K562 (cell line): Measurements from ENCODE around the gene TMEM135. TPM values are rescaled to one million over a fixed set of nuclear protein-coding genes. Genes with fewer than 3 reads are reported as not detected.

Source experiments
- ATAC-seq: fragments of 200-7000 bp; cut with Tn5 transposase; 3 replicates; pipeline ENCODE4 v1.9.1; 2020; ENCODE audit warnings: moderate library complexity
- BruUV-seq: library from RNA; stranded (reverse); fragments of 400-500 nt; replicated peaks from 2 replicates; lab custom pipeline; 2021; lab: Mats Ljungman, UMichigan
- CTCF ChIA-PET: fragments of 300-600 bp; formaldehyde crosslinking; extraction: SDS; loops from one replicate; lab custom pipeline; 2021; ENCODE audit warnings: low intra/inter-chr PET ratio; lab: Yijun Ruan, JAX
- POLR2A ChIA-PET: fragments of 300-600, 350-650 bp; sonication (Branson Sonifier 250); formaldehyde crosslinking; extraction: SDS; loops from one replicate; lab custom pipeline; 2021; ENCODE audit warnings: antibody characterized with exemption, inconsistent platforms; lab: Yijun Ruan, JAX
- DNase-seq, 4 experiments: peaks; one replicate each; pipeline versions ENCODE4 v3.0.0 to v3.0.0-alpha.2; 2011 to 2018; ENCODE audit warnings: low spot score in 3 of 4, mixed read lengths in 3 of 4; ENCODE audit errors: extremely low read depth in 1 of 4
- FAIRE-seq: peaks from 2 replicates; lab custom pipeline; 2011; peaks lifted over from hg19 to GRCh38; lab: Jason Lieb, UNC
- H2AFZ ChIP-seq: 2 replicates; pipeline ENCODE4 v1.6.0; 2011; ENCODE audit warnings: low read depth, low read length, control low read depth, inconsistent platforms
- H3K27ac ChIP-seq: fragments of 200-600 bp; 3 replicates; pipeline ENCODE4 v1.8.0; 2011; ENCODE audit warnings: low read depth, mild to moderate bottlenecking, control low read depth, inconsistent platforms, low read length, moderate library complexity, mixed read lengths; ENCODE audit errors: extremely low read depth
- H3K27me3 ChIP-seq, 2 experiments: fragments of 300-600 bp in 1 of 2; 2 replicates in 1 of 2; 3 replicates in 1 of 2; pipeline versions ENCODE4 v1.6.0 to v1.8.0; 2011; ENCODE audit warnings: inconsistent platforms in 2 of 2, low read length in 2 of 2, mild to moderate bottlenecking in 1 of 2, mixed read lengths in 1 of 2, moderate library complexity in 1 of 2; ENCODE audit not compliant: control insufficient read depth in 2 of 2, insufficient read depth in 2 of 2
- H3K36me3 ChIP-seq: fragments of 300-600 bp; 3 replicates; pipeline ENCODE4 v1.8.0; 2011; ENCODE audit warnings: mild to moderate bottlenecking, low read length, inconsistent platforms; ENCODE audit not compliant: control insufficient read depth, insufficient read depth
- H3K4me1 ChIP-seq, 2 experiments: fragments of 200-600 bp in 1 of 2; replicated peaks in 1 of 2; 2 replicates in 1 of 2; 3 replicates in 1 of 2; pipeline versions ENCODE4 v1.5.1 to v1.8.0; 2011; ENCODE audit warnings: inconsistent platforms in 2 of 2, low read length in 2 of 2, mild to moderate bottlenecking in 1 of 2, mixed read lengths in 1 of 2, moderate library complexity in 1 of 2; ENCODE audit not compliant: control insufficient read depth in 2 of 2, insufficient read depth in 2 of 2
- H3K4me2 ChIP-seq: 2 replicates; pipeline ENCODE4 v1.6.1; 2011; ENCODE audit warnings: low read length, control low read depth, inconsistent platforms, mixed read lengths; ENCODE audit not compliant: insufficient read depth
- H3K4me3 ChIP-seq: fragments of 200-600 bp; sonication (generic), shearing (Covaris generic); 2 replicates; pipeline ENCODE4 v1.5.1; 2016; ENCODE audit warnings: control low read depth, inconsistent platforms
- H3K79me2 ChIP-seq: fragments of 200-600 bp; 3 replicates; pipeline ENCODE4 v1.8.0; 2011; ENCODE audit warnings: low read length, inconsistent platforms; ENCODE audit not compliant: control insufficient read depth, insufficient read depth
- H3K9ac ChIP-seq, 2 experiments: 2 replicates each; pipeline versions ENCODE4 v1.6.0 to v1.6.1; 2011; ENCODE audit warnings: low read depth in 2 of 2, low read length in 2 of 2, control low read depth in 1 of 2, inconsistent platforms in 1 of 2, mild to moderate bottlenecking in 1 of 2, mixed read lengths in 1 of 2; ENCODE audit not compliant: insufficient read depth in 1 of 2
- H3K9me1 ChIP-seq: one replicate; pipeline ENCODE4 v1.6.0; 2011; ENCODE audit warnings: inconsistent platforms, mild to moderate bottlenecking, low read length, moderate library complexity; ENCODE audit not compliant: control insufficient read depth, insufficient read depth
- H3K9me3 ChIP-seq: replicated peaks from 2 replicates; pipeline ENCODE4 v1.5.1; 2011; ENCODE audit warnings: low read depth, low read length, inconsistent platforms; ENCODE audit not compliant: control insufficient read depth, insufficient read depth
- H4K20me1 ChIP-seq: replicated peaks from 2 replicates; pipeline ENCODE4 v1.6.1; 2011; ENCODE audit warnings: low read length, inconsistent platforms, mixed read lengths; ENCODE audit not compliant: control insufficient read depth, insufficient read depth
- ADNP ChIP-seq: fragments of 200-800 bp; sonication (Bioruptor generic); IDR thresholded peaks from 2 replicates; pipeline ENCODE4 v1.6.1; 2016; ENCODE audit warnings: missing genetic modification characterization, missing compliant biosample characterization
- FOXM1 ChIP-seq, 2 experiments: fragments of 450-650 bp in 1 of 2; sonication (generic) in 1 of 2; formaldehyde crosslinking in 1 of 2; IDR thresholded peaks; 2 replicates each; pipeline versions ENCODE4 v1.6.1 to v1.9.0; 2017 to 2022; ENCODE audit warnings: low read depth in 2 of 2, mild to moderate bottlenecking in 2 of 2, missing genetic modification reagents in 1 of 2, moderate library complexity in 1 of 2
- GABPB1 ChIP-seq: sonication (generic); formaldehyde crosslinking; IDR thresholded peaks from 2 replicates; pipeline ENCODE4 v1.8.0; 2022; ENCODE audit warnings: mild to moderate bottlenecking, missing genetic modification reagents
- L3MBTL2 ChIP-seq: fragments of 450-650 bp; IDR thresholded peaks from 2 replicates; pipeline ENCODE4 v1.6.1; 2016; ENCODE audit warnings: mild to moderate bottlenecking, moderate library complexity
- NFE2 ChIP-seq: IDR thresholded peaks from 2 replicates; pipeline ENCODE4 v1.6.1; 2014; ENCODE audit warnings: antibody characterized with exemption, low read depth
- SMARCE1 ChIP-seq: fragments of 450-650 bp; IDR thresholded peaks from 2 replicates; pipeline ENCODE4 v1.7.1; 2016; ENCODE audit warnings: mild to moderate bottlenecking
- ZNF197 ChIP-seq: fragments of 200-800 bp; sonication (Bioruptor generic); IDR thresholded peaks from 2 replicates; pipeline ENCODE4 v1.6.1; 2016; ENCODE audit warnings: low read depth, missing genetic modification characterization, missing compliant biosample characterization
- ZNF316 ChIP-seq: fragments of 450-650 bp; IDR thresholded peaks from 2 replicates; pipeline ENCODE4 v1.6.1; 2016
- ZNF695 ChIP-seq: fragments of 450-650 bp; formaldehyde crosslinking; IDR thresholded peaks from 2 replicates; pipeline ENCODE4 v1.4.0; 2020; ENCODE audit warnings: mild to moderate bottlenecking, moderate library complexity
- WGBS: fragments of 100-300 bp; shearing (Covaris generic); methylation state at CpG from one replicate; pipeline ENCODE4 v1.1.6; 2016; ENCODE audit warnings: low coverage, mixed read lengths; ENCODE audit not compliant: insufficient coverage; ENCODE audit errors: missing lambda C conversion rate; 5-methylcytosine and 5-hydroxymethylcytosine counted together
- in situ Hi-C: fragments of 300-500 bp; cut with MboI; formaldehyde crosslinking; loops from 4 replicates; pipeline ENCODE4 v1.15.0; 2018; ENCODE audit warnings: inconsistent platforms, mixed read lengths
- intact Hi-C: fragments of 100-400 bp; cut with micrococcal nuclease; formaldehyde crosslinking; loops from 2 replicates; pipeline ENCODE4 v1.14.2; 2022
- polyA plus RNA-seq, 8 experiments: library from polyadenylated mRNA; depleted of rRNA in 4 of 8; stranded (reverse) in 5 of 8; unstranded in 3 of 8; fragments of >200 nt; fragmentation: Nextera tagmentation in 2 of 8; fragmentation: Illumina TruSeq in 1 of 8; extraction: Ambion mirVana in 2 of 8; extraction: Trizol in 1 of 8; gene quantifications; 2 replicates each; pipeline versions ENCODE4 v1.2.1 to v1.2.3, GENCODE V29; 2011 to 2014; ENCODE audit warnings: inconsistent platforms in 1 of 8, missing spikeins in 1 of 8
- total RNA-seq, 7 experiments: library from RNA; depleted of rRNA in 6 of 7; stranded (reverse); fragments of >200 nt in 6 of 7; fragmentation: Illumina TruSeq in 2 of 7; extraction: Trizol in 2 of 7; gene quantifications; 2 replicates each; pipeline versions ENCODE4 v1.2.1 to v1.2.3, GENCODE V29; 2011 to 2021; ENCODE audit warnings: low replicate concordance in 1 of 7
- TF ChIP-seq, protein P1 (sequence below): IDR thresholded peaks from 2 replicates; pipeline ENCODE4 v1.6.1; 2012; ENCODE audit warnings: low read depth, low read length, improper control_type of control experiment, borderline replicate concordance
- TF ChIP-seq, protein P2 (sequence below): fragments of 200-800 bp; sonication (Bioruptor generic); IDR thresholded peaks from 2 replicates; pipeline ENCODE4 v1.6.1; 2016; ENCODE audit warnings: missing genetic modification characterization, missing compliant biosample characterization
- TF ChIP-seq, protein P3 (sequence below): fragments of 450-650 bp; IDR thresholded peaks from 2 replicates; pipeline ENCODE4 v1.6.1; 2018; ENCODE audit not compliant: partially characterized antibody

Gene TMEM135
- total and polyA plus RNA-seq, 9 of the 15 experiments (the other 6 are each of a cell fraction or from before 2014, with no cell fraction given) = 17.3 to 53.6 (median 24.9) TPM

DNA sequence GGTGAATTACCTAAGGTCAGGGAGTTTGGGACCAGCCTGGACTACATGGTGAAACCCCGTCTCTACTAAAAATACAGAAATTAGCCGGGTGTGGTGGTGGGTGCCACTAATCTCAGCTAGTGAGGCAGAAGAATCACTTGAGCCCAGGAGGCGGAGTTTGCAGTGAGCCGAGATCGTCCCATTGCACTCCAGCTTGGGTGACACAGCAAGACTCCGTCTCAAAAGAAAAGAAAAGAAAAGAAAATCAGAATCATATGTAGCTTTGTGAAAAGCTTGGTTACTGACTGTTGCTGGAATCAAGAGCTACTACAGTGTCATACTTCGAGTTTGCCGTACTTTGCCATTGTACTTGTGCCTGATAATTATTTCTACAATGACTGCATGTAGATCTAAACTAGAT is 4.2 kb upstream of the TMEM135 start:
- intact Hi-C loops = no loop called here
- DNase-seq (peak in 1 of 4 experiments; percentile 55), ATAC-seq (no peak), FAIRE-seq (peak; percentile 44)
- peaks cover 10 to 25% of the 10 kb centered on the region in 2 experiments for H3K4me1 ChIP-seq
- no peak overlapping the region for H3K9ac ChIP-seq
- no peak overlapping the region for H3K4me3 ChIP-seq
- no TSS peak for BruUV-seq
- no peaks in the 10 kb centered on the region for H3K9me3 ChIP-seq
- H3K4me2 ChIP-seq = peak overlapping the region; percentile 48; the same call in 1 of the 2 replicates
- 7% methylated on average over 8 of the region's 8 CpGs for WGBS
- ChIA-PET CTCF (no interaction called here), POLR2A (interaction anchor here (0.7 kb wide), 1 partner anchor 1354 kb away, joined by 3 read pairs; no protein-coding TSS in a partner anchor)
- no peak overlapping the region for H3K27ac ChIP-seq
- H3K36me3 ChIP-seq = no peaks in the 10 kb centered on the region
- no peaks in the 10 kb centered on the region for H3K27me3 ChIP-seq
- H2AFZ ChIP-seq = peak overlapping the region; percentile 64
- H4K20me1 ChIP-seq = no peaks in the 10 kb centered on the region
- no peaks in the 10 kb centered on the region for H3K9me1 ChIP-seq
- in situ Hi-C loops = no loop called here
- H3K79me2 ChIP-seq = peaks cover 10% of the 10 kb centered on the region
- 0 out of 2 replicates have a peak, but pooled peaks have one; percentile 60 for TF ChIP-seq SMARCE1
- TF ChIP-seq, protein P1, sequence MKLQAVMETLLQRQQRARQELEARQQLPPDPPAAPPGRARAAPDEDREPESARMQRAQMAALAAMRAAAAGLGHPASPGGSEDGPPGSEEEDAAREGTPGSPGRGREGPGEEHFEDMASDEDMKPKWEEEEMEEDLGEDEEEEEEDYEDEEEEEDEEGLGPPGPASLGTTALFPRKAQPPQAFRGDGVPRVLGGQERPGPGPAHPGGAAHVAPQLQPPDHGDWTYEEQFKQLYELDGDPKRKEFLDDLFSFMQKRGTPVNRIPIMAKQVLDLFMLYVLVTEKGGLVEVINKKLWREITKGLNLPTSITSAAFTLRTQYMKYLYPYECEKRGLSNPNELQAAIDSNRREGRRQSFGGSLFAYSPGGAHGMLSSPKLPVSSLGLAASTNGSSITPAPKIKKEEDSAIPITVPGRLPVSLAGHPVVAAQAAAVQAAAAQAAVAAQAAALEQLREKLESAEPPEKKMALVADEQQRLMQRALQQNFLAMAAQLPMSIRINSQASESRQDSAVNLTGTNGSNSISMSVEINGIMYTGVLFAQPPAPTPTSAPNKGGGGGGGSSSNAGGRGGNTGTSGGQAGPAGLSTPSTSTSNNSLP = no peak
- TF ChIP-seq L3MBTL2 = peak; percentile 34; the same call in 1 of the 2 replicates
- TF ChIP-seq GABPB1 (CRISPR knock-in tag) = no peak
- TF ChIP-seq FOXM1 (IDR thresholded peaks at IDR 0.05; ENCODE audit: low read depth) = no peak
- no peak for TF ChIP-seq FOXM1 (CRISPR knock-in tag; IDR thresholded peaks at IDR 0.05; ENCODE audit: low read depth)
- TF ChIP-seq, protein P2, sequence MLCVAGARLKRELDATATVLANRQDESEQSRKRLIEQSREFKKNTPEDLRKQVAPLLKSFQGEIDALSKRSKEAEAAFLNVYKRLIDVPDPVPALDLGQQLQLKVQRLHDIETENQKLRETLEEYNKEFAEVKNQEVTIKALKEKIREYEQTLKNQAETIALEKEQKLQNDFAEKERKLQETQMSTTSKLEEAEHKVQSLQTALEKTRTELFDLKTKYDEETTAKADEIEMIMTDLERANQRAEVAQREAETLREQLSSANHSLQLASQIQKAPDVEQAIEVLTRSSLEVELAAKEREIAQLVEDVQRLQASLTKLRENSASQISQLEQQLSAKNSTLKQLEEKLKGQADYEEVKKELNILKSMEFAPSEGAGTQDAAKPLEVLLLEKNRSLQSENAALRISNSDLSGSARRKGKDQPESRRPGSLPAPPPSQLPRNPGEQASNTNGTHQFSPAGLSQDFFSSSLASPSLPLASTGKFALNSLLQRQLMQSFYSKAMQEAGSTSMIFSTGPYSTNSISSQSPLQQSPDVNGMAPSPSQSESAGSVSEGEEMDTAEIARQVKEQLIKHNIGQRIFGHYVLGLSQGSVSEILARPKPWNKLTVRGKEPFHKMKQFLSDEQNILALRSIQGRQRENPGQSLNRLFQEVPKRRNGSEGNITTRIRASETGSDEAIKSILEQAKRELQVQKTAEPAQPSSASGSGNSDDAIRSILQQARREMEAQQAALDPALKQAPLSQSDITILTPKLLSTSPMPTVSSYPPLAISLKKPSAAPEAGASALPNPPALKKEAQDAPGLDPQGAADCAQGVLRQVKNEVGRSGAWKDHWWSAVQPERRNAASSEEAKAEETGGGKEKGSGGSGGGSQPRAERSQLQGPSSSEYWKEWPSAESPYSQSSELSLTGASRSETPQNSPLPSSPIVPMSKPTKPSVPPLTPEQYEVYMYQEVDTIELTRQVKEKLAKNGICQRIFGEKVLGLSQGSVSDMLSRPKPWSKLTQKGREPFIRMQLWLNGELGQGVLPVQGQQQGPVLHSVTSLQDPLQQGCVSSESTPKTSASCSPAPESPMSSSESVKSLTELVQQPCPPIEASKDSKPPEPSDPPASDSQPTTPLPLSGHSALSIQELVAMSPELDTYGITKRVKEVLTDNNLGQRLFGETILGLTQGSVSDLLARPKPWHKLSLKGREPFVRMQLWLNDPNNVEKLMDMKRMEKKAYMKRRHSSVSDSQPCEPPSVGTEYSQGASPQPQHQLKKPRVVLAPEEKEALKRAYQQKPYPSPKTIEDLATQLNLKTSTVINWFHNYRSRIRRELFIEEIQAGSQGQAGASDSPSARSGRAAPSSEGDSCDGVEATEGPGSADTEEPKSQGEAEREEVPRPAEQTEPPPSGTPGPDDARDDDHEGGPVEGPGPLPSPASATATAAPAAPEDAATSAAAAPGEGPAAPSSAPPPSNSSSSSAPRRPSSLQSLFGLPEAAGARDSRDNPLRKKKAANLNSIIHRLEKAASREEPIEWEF = no peak
- TF ChIP-seq ADNP (tag) = no peak
- no peak for TF ChIP-seq ZNF197
- TF ChIP-seq NFE2 = peak; percentile 83
- TF ChIP-seq, protein P3, sequence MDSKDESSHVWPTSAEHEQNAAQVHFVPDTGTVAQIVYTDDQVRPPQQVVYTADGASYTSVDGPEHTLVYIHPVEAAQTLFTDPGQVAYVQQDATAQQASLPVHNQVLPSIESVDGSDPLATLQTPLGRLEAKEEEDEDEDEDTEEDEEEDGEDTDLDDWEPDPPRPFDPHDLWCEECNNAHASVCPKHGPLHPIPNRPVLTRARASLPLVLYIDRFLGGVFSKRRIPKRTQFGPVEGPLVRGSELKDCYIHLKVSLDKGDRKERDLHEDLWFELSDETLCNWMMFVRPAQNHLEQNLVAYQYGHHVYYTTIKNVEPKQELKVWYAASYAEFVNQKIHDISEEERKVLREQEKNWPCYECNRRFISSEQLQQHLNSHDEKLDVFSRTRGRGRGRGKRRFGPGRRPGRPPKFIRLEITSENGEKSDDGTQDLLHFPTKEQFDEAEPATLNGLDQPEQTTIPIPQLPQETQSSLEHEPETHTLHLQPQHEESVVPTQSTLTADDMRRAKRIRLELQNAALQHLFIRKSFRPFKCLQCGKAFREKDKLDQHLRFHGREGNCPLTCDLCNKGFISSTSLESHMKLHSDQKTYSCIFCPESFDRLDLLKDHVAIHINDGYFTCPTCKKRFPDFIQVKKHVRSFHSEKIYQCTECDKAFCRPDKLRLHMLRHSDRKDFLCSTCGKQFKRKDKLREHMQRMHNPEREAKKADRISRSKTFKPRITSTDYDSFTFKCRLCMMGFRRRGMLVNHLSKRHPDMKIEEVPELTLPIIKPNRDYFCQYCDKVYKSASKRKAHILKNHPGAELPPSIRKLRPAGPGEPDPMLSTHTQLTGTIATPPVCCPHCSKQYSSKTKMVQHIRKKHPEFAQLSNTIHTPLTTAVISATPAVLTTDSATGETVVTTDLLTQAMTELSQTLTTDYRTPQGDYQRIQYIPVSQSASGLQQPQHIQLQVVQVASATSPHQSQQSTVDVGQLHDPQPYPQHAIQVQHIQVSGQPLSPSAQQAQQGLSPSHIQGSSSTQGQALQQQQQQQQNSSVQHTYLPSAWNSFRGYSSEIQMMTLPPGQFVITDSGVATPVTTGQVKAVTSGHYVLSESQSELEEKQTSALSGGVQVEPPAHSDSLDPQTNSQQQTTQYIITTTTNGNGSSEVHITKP = peak; percentile 43
- peak; percentile 72 for TF ChIP-seq ZNF316
- no peak for TF ChIP-seq ZNF695 (CRISPR knock-in tag)
